GM19452 (cell line): ENCODE measurements around the gene ZCCHC7.

ENCODE experiments used
- ATAC-seq: cut with Tn5 transposase; IDR thresholded peaks from one replicate; pipeline ENCODE4 v1.9.1; 2021; ENCODE audit not compliant: unreplicated experiment

ZCCHC7 gene

DNA sequence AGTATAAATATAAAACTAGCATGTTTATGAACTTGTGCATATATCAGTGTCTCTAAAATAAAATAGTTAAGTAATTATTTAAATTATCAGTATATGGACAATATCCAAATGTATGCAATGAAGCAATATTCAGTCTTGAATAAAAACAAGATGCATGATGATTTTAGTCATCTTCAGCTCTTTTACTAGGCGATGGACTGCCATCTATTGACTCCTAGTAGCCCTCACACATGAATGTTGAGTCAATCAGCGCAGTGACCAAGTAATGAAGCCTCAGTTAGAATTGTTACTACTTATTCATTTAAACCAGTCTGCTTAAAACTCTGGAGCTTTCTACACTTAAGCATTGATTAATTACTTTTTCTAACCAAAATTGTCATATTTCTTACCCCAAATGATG lies 209.2 kb downstream of the ZCCHC7 start:
- ATAC-seq = no peak

DNA sequence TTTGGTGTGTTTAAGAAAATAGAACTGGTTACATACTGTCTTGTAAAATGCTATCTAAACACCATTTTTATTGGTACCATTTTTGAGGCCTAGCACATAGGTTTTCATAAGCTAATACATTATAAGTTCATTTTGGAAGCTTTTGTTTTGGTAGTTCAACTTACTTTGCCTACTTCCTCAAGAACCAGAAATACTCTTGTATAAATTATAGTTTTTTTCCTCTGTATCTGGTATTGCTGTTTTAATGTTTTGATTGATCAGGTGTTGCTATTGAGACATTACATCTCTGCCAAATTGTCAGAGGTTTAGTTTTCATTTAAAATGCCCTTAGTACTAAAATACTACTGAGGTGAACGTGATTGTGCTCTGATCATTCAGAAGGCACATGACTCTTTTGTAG lies 211.5 kb downstream of the ZCCHC7 start:
- ATAC-seq = no peak

DNA sequence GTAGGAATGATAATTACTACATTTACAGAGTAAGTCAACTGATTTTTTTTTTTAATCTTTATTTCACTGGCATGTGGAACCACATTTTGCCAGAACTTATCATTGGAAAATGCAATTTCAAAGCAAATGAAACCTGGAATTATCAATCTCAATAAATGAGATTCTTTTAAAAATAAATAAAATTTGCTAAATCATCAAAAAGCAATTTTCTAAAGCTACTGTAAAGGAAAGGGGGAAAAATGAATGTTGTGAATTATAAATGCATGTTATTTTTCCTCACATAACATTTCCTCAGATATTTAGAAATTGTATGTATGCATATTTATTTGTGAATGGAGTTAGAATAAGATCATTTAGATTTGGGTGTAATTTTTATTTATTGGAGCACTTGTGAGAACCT lies 212.2 kb downstream of the ZCCHC7 start:
- ATAC-seq = no peak

DNA sequence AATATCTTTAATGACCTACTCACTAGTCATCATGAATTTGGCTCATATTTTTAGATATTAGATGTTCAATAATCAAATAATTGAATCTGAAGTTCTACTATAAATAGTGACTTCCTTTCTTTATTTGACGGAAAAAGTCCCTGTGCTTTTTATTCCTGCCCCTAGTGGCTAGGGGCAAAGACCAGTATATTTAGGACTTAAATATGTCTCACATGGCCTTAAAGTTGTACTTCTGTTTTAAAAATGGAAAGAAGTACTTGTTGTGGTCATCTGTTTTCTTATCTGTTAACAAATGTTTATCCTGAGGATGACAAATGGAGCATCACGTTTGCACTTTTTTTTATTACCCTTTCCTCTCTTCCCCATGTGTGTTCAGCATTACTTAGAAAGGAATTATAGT lies 212.9 kb downstream of the ZCCHC7 start:
- no peak for ATAC-seq

DNA sequence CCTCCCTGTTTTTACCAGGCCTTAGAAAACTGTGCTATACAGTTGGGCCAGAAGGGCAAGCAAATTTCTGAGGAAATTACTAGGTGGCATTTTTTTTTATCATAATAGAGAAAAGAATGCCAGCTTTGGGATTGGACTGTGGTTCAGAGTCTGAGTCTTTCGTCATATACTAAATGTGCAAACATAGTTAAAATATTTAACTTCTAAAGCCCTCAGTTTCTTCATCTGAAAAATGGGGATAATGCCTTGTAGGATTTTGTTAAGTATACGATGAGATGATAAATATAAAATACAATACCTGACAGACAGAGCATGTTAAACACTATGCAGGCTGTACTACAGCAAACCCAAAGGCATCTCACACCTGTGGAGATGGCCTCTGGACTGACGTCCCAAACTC lies 214.9 kb downstream of the ZCCHC7 start:
- ATAC-seq = no peak

DNA sequence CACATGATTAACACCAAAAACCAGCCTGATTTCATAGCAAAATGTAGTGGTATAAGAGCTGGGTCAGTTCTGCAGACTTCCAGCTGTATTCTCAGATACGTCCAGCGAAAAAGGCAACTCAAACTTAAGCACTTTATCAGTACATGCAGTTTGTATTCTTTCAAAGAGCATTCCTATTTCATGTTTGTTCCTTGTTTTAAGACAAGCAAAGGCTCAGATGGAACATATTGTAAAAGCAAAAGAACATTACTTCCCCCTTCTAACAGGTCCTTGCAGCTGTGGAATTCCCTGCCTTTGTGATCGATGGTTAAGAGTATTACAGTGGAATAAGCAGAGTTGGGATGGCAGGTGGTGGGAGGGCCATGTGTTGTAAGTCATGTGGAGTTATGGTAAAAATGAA lies 215.8 kb downstream of the ZCCHC7 start:
- ATAC-seq = no peak

DNA sequence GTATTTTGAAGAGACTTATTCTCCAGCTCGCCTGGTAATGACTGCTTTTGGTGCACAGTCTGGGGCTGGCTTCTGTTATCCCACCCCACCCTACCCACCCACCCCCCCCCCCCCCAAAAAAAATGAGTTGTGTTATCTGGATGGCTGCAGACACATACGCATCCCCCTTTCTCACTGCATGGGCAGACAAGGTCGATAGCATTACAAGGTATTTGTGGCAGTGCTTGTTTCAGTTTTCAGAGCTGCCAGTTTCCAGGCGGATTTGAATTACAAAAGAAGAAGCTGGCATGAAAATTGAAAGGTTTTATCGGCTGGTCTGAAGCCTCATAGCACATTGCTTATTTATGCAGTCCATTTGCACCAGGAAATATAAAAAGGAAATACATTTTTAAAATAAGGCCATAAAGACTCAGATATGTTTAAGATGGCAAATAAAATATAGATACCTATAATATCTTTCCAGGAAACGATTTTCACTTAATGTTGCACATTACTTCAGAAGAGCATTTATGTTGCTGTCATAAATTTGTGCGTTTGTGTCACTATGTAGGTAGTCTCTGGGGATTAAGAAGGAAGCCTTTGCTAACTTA lies 217.0 kb downstream of the ZCCHC7 start:
- no peak for ATAC-seq

DNA sequence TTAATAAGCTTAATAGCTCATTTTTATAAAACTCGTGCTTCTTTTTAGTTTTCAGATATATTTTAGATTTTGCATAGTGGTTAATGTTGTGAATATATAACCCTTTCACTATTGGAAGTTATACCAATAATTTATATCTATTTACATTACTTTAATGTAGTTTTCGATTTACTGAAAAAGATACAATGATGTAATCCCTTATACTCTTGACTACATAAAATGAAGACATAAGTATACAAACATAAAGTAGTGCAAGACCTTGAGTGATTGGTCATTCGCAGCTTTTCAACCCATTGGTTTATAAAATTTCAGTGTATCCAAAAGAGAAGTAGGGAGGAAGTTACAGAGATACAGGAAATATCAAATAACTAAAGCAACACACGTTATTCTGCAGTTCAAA lies 217.8 kb downstream of the ZCCHC7 start:
- no peak for ATAC-seq

DNA sequence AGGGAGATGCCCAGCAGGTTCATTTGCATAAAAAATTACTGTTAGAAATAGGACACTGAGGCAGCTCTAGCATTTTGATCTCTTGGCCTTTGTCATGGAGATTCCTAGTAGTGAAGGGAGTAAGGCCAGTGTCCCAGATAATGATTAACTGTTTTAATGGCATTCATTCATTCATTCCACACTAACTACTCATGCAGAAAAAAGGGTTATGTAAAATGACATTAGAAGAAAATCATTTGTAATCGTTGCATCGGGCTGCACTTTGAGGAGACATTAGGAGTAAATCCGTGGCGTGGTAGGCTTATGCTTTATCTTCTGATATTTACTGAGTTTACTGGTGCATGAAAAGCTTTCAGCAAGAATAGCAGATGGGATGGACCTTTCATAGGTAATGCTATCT lies 219.5 kb downstream of the ZCCHC7 start:
- no peak for ATAC-seq

DNA sequence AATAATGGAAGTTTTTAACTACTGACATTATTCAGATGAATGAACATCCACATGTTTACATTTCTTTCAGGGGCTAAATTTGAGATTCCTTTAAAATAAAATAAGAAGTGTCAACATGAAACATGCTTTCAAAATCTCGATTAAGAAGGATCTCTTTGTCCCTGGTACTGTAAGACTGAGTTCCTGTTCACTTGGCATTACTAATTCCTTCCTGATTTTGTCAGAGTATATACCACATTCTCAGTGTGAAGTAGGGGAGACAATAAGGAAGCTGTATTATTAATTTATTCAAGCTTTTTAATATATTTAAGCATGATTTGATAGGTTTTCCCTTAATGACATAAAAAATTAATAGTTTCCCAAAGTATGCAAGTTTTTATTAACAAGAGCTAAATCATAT lies 220.6 kb downstream of the ZCCHC7 start:
- no peak for ATAC-seq

DNA sequence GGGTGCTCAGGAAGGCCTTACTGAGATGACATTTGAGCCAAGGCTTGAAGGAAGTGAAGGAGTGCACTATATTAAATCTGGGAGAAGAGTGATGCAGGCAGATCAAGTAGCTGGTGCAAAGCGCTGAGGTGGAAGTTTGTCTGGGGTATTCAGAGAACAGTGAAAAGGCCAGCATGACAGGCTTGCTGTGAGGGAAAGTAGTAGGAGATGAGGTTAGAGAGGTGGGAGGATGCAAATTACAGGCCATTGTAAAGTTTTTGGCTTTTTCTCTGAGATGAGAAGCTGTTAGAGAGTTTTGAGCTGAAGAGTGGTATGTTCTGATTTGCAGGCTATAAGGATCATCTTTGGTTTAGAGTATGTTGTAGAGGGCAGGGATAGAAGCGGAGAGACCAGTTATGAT lies 221.3 kb downstream of the ZCCHC7 start:
- ATAC-seq = no peak

DNA sequence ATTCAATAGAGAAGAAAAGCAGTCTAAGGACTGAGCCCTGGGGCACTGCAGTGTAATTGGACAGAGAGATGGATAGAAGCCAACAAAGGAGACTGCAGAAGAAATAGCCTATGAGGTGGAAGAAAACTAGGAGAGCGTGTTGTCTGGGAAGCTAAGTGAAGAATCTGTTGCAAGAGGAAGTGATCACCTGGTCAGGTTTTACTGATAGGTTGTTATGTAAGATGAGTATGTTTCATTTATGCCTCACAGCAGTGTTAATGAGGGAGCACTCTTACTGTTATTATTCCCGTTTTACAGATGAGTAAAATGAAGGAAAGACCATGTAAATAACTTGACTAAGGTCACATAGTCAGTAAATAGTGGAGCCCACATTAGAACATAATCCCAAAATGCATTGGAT lies 222.1 kb downstream of the ZCCHC7 start:
- no peak for ATAC-seq

DNA sequence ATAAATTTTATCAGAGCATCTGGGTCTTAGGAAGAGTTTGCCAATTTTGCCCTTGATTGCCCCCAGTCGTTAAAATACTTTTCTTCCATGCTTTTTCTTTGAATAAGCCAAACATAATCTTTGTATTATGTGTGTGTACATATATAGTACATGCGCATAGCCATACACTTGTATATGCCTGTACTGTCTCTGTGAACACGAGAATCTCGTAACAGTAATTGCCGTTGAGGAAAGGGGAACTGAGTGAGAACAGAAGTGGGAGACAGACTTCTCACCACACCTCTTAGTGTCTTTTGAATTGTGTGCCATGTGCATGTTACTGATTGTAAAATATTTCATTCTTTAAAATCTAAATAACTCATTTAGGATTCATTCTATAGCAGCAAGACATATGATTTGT lies 222.5 kb downstream of the ZCCHC7 start:
- no peak for ATAC-seq

DNA sequence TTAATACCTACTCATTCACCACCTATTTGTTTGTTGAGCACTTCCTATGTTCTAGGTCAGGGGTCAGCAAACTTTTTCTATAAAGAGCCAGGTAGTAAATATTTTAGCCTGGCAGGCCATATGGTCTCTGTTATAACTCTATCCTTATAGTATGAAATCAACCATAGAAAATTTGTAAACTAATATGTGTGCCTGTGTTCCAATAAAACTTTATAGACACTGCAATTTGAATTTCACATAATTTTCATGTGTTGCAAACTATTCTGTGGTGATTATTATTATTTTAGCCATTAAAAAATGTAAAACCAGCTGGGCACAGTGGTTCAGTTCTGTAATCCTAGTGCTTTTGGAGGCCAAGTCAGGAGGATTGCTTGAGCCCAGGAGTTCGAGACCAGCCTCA lies 223.3 kb downstream of the ZCCHC7 start:
- ATAC-seq = no peak

DNA sequence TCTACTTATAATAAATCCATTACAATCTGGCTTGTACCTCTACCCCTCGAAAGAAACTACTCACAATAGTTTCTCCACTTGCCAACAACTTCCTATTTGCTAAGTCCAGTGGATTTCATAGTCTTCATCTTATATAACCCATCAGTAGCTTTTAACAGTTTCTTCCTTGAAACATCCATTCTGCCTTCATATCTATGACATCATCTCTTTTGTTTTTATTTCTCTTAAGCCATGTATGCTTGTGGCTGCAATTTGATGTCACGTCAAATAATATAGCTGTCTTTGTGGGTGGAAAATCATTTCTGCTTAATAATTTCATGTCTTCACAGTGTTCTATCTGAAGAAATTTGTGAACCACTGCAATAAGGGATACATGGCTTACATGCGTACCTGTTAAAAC lies 224.7 kb downstream of the ZCCHC7 start:
- ATAC-seq = no peak

DNA sequence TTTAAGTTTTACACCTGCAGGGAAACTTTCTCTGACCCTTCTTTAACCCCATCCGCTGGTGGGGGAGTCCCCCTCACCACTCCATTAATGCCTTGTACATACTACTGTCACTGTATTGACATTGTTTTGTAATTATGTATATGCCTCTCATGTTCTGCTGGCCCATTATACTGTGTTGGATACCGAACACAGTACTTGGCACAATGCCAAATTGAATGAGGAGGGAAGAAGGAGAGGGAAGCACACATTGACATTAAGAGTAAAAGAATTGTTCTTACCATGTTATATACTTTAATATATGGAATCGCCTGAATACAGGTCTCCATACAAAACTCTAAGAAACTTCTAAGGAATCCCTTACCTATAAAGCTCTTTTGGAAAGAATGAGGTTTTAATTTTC lies 228.5 kb downstream of the ZCCHC7 start:
- ATAC-seq = no peak

DNA sequence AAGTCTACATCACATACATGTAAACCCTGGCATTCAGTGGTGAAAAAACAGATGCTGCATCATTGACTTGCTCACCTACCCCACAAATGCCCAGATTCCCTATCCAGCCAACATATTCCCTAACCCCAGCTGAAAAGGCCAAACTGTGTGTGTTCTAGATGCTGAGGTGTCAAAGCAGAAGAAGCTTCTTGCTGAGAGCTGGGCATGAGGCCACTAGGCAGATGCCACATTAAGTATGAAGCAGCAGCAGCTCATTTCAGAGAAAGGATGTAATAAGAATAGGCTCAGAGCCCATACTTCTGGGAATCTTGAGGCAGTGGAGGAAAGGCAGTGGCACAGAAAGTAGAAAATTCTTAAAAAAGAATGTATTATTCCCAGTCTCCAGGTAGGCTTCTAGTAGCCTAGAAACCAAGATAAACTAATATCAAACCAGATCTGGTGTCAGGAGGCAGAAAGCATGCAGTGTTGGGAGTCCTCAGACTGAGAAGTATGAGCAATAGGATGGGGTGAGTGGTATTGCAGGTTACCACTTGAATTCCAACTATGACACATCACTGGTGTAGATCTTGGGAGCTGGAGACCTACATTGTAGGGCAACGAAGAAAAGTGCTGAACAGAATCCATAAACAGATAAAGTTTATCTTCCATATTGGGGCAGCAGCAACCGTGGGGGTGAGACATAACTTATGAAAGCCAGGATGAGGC lies 230.3 kb downstream of the ZCCHC7 start:
- ATAC-seq = no peak

DNA sequence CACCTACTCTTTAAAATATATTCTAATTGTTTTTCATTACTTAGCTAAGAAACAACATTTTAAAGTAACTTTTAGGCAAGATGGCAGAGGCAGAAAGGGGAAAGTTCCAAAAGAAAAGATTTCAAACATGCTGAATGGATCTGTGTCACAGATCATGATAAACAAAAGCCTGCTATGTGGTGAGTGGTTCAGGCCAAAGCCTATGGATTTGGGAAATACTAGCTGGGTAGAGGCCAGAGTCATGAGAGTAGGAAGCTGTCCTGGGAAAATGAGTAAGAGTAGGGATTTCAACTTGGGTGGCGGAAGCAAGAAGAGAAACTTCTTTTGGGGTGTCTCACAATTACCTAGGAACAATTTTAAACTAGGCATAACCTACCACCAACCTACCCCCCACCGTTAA lies 233.4 kb downstream of the ZCCHC7 start:
- ATAC-seq = no peak

DNA sequence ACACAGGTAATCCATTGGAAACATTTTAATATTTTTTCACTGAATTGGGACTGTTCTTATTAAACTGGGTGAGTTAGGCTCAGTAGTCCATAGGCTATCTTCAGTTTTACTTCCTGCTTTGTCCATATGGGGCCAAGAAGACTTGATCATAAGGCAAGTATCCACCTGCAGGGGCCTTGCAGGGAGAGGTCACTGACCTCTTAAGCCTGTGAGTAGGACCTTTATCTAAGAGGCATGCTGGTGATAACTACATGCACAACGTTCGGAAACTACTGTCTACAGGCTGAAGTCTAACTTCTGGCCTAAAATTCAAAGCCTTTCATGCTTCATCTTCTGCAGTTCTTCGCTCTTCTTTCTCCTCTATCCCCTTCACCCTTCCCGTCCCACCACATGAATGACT lies 242.1 kb downstream of the ZCCHC7 start:
- ATAC-seq = no peak

DNA sequence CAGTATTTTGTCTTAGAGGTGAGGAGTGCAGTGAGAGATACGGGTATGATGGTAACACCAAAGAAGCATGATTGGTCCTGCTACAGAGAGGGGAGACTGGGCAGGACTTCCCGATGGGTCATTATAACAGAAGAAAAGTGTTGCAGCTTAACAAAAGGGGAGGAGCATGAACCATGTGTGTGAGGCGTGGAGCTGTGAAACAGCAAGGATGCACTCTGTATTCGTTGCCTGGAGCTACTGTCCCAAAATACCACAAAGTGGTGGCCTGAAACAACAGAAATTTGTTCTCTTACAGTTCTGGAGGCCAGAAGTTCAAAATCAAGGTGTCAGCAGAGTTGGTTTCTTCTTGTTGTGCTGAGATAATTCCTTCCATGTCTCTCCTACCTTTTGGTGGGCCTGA lies 242.8 kb downstream of the ZCCHC7 start:
- no peak for ATAC-seq

DNA sequence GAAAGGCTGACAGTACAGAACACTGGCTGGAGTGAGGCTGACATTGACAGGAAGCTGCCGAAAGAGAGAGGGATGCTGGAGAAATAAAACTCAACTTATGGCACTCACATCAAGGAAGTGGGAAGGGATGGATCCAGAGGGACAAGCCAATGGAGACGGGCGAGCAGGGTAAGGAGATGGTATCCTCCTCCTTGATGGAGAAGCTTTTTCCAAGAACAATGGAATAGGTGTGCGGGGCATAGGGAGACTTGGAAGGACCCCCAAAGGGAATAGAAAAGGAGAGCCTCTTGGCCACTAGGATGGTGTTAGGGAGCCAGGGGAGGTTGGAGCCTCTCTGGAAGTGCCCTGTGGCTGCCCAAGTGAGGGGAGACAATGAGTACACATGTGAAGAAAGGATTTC lies 243.8 kb downstream of the ZCCHC7 start:
- ATAC-seq = no peak

DNA sequence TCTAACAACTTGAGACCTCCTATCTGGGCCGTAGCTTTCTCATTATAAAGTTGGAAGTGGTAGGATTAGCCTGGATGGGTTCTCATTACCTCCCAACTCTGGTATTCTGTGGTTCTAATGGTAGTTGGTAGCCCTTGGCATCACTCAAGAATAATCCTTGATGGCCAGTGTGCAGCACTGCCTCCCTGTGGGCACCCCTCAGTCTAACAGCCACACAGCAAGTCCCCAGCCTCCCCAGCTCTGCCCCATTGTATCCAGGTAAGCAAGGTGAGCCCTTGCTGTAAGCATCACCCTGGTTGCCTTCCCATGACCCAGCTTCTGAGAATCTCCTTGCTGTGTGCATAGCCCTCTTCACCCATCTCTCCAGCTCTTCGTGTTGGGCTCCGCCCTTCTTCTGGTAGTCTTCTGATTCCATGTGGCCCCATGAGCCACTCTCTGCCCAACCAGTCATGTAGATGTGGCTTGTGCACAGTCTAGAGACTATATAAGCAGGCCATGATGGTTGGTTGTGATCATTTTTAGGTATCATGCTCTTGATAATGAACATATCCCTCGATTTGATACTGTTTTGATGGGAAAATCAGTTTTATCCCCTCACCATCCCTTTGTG lies 244.5 kb downstream of the ZCCHC7 start:
- no peak for ATAC-seq

DNA sequence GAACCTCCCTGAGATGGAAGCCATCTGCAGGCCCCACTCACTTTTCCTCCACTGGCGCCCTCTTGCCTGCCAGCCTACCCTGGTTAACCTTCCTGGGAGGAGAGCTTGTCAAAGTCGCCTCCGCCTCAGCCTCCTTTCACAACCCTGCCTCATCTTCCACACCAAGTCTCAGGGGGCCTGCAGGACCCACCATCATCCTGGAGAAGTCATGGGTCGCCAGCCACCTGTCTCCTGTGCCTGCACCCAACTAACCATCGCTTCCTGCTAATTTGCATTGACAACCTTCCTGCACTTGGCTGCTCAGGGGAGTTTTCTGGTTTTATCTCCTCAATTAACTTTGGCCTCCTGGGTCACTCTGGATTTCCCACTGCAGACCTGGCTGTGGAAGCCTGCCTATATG lies 249.3 kb downstream of the ZCCHC7 start:
- ATAC-seq = peak; percentile 46
